H1 (cell line): Measurements from ENCODE around the gene MLPH. TPM values are rescaled to one million over a fixed set of nuclear protein-coding genes. Genes with fewer than 3 reads are reported as not detected.

Source experiments
- CTCF ChIA-PET: fragments of 300-600 bp; sonication (Branson Sonifier 250); formaldehyde crosslinking; loops from one replicate; lab custom pipeline; 2021; ENCODE audit not compliant: partially characterized antibody; lab: Charles Lee
- POLR2A ChIA-PET: fragments of 300-600 bp; sonication (Branson Sonifier 250); formaldehyde crosslinking; loops from one replicate; lab custom pipeline; 2021; ENCODE audit warnings: inconsistent platforms; ENCODE audit not compliant: partially characterized antibody; lab: Charles Lee
- DNase-seq, 2 experiments: peaks; one replicate each; pipeline versions ENCODE4 v3.0.0 to v3.0.0-alpha.2; 2010 to 2022; ENCODE audit warnings: low spot score in 2 of 2, low read depth in 1 of 2, mixed read lengths in 1 of 2
- FAIRE-seq: peaks from 2 replicates; lab custom pipeline; 2011; peaks lifted over from hg19 to GRCh38; lab: Jason Lieb, UNC
- H2AFZ ChIP-seq: 2 replicates; pipeline ENCODE4 v1.8.1; 2012; ENCODE audit warnings: low read length, inconsistent platforms
- H2AK5ac ChIP-seq: 2 replicates; pipeline ENCODE4 v1.6.1; 2013; ENCODE audit warnings: low read depth, low read length
- H2BK120ac ChIP-seq: replicated peaks from 2 replicates; pipeline ENCODE3; 2013; ENCODE audit warnings: low read depth, low read length, inconsistent platforms
- H2BK12ac ChIP-seq: 2 replicates; pipeline ENCODE4 v1.6.1; 2013; ENCODE audit warnings: low read depth, low read length
- H2BK15ac ChIP-seq: 2 replicates; pipeline ENCODE4 v1.6.1; 2013; ENCODE audit warnings: low read length
- H2BK20ac ChIP-seq: 2 replicates; pipeline ENCODE4 v1.6.1; 2013; ENCODE audit warnings: low read length
- H2BK5ac ChIP-seq: 2 replicates; pipeline ENCODE4 v1.6.1; 2013; ENCODE audit warnings: low read depth, low read length
- H3K14ac ChIP-seq: 2 replicates; pipeline ENCODE4 v1.6.1; 2013; ENCODE audit warnings: inconsistent platforms; ENCODE audit not compliant: insufficient read length
- H3K18ac ChIP-seq: 2 replicates; pipeline ENCODE4 v1.6.1; 2013; ENCODE audit warnings: low read length; ENCODE audit errors: extremely low read depth
- H3K23ac ChIP-seq: 2 replicates; pipeline ENCODE4 v1.6.1; 2013; ENCODE audit warnings: inconsistent platforms; ENCODE audit not compliant: insufficient read length
- H3K23me2 ChIP-seq: 2 replicates; pipeline ENCODE4 v1.6.1; 2013; ENCODE audit warnings: low read depth, low read length
- H3K27ac ChIP-seq: 2 replicates; pipeline ENCODE4 v1.6.1; 2011; ENCODE audit warnings: low read depth, low read length, inconsistent platforms
- H3K27me3 ChIP-seq, 4 experiments: replicated peaks in 1 of 4; 1 replicate in 1 of 4; 2 replicates in 3 of 4; pipeline versions ENCODE4 v1.6.1 to v1.8.1; 2011 to 2013; ENCODE audit warnings: low read length in 3 of 4, mild to moderate bottlenecking in 3 of 4, inconsistent platforms in 2 of 4, mixed read lengths in 2 of 4, moderate library complexity in 1 of 4; ENCODE audit not compliant: control insufficient read depth in 3 of 4, insufficient read depth in 3 of 4; ENCODE audit errors: extremely low read depth in 1 of 4
- H3K36me3 ChIP-seq, 4 experiments: 2 replicates each; pipeline versions ENCODE4 v1.6.1 to v1.8.1; 2011 to 2013; ENCODE audit warnings: mild to moderate bottlenecking in 4 of 4, low read length in 3 of 4, moderate library complexity in 2 of 4, control low read depth in 1 of 4, inconsistent platforms in 1 of 4; ENCODE audit not compliant: insufficient read depth in 4 of 4, control insufficient read depth in 2 of 4
- H3K4ac ChIP-seq: replicated peaks from 2 replicates; pipeline ENCODE3; 2013; ENCODE audit warnings: low read length, low read depth, mixed read lengths, inconsistent platforms; ENCODE audit not compliant: insufficient read length
- H3K4me1 ChIP-seq, 4 experiments: replicated peaks in 1 of 4; 1 replicate in 1 of 4; 2 replicates in 3 of 4; pipeline versions ENCODE4 v1.6.1 to v1.8.1; 2011 to 2013; ENCODE audit warnings: low read length in 3 of 4, inconsistent platforms in 2 of 4, mixed read lengths in 1 of 4; ENCODE audit not compliant: insufficient read depth in 4 of 4, control insufficient read depth in 3 of 4
- H3K4me2 ChIP-seq, 2 experiments: 2 replicates each; pipeline versions ENCODE4 v1.6.1 to v1.8.1; 2011 to 2013; ENCODE audit warnings: low read depth in 2 of 2, low read length in 2 of 2, control low read depth in 1 of 2, inconsistent platforms in 1 of 2, mild to moderate bottlenecking in 1 of 2; ENCODE audit not compliant: insufficient read depth in 1 of 2
- H3K4me3 ChIP-seq, 4 experiments: fragments of 200-600, 300-600 bp in 1 of 4; sonication (generic), shearing (Covaris generic), sonication (Bioruptor Twin) in 1 of 4; 2 replicates each; pipeline versions ENCODE4 v1.5.1 to v1.8.1; 2011 to 2016; ENCODE audit warnings: low read length in 4 of 4, low read depth in 3 of 4, control low read depth in 2 of 4, inconsistent platforms in 2 of 4, mild to moderate bottlenecking in 2 of 4, mixed read lengths in 1 of 4, moderate library complexity in 1 of 4; ENCODE audit not compliant: insufficient read depth in 2 of 4; ENCODE audit errors: extremely low read depth in 1 of 4
- H3K56ac ChIP-seq: replicated peaks from 2 replicates; pipeline ENCODE3; 2013; ENCODE audit warnings: low read depth, mild to moderate bottlenecking, mixed read lengths, low read length, inconsistent platforms; ENCODE audit not compliant: insufficient read length
- H3K79me1 ChIP-seq: 2 replicates; pipeline ENCODE4 v1.6.1; 2013; ENCODE audit warnings: low read depth, low read length, control low read depth
- H3K79me2 ChIP-seq, 2 experiments: 2 replicates each; pipeline versions ENCODE4 v1.6.1 to v1.8.1; 2012 to 2013; ENCODE audit warnings: low read length in 2 of 2, mild to moderate bottlenecking in 2 of 2, inconsistent platforms in 1 of 2; ENCODE audit not compliant: insufficient read depth in 2 of 2, control insufficient read depth in 1 of 2
- H3K9ac ChIP-seq, 4 experiments: replicated peaks in 1 of 4; 1 replicate in 1 of 4; 2 replicates in 3 of 4; pipeline versions ENCODE4 v1.6.1 to v1.8.1; 2011 to 2013; ENCODE audit warnings: low read depth in 3 of 4, low read length in 3 of 4, control low read depth in 2 of 4, mild to moderate bottlenecking in 2 of 4, moderate library complexity in 2 of 4, inconsistent platforms in 1 of 4; ENCODE audit errors: extremely low read depth in 1 of 4
- H3K9me3 ChIP-seq, 2 experiments: 2 replicates each; pipeline versions ENCODE4 v1.6.1 to v1.8.1; 2012 to 2013; ENCODE audit warnings: mild to moderate bottlenecking in 2 of 2, moderate library complexity in 2 of 2, control low read depth in 1 of 2, inconsistent platforms in 1 of 2, low read depth in 1 of 2, low read length in 1 of 2, mixed read lengths in 1 of 2; ENCODE audit not compliant: insufficient read depth in 2 of 2
- H4K20me1 ChIP-seq, 2 experiments: replicated peaks in 1 of 2; 2 replicates each; pipeline versions ENCODE3 to v1.8.1; 2011 to 2013; ENCODE audit warnings: inconsistent platforms in 2 of 2, low read length in 2 of 2, mild to moderate bottlenecking in 1 of 2; ENCODE audit not compliant: insufficient read depth in 2 of 2, control insufficient read depth in 1 of 2
- H4K5ac ChIP-seq: 2 replicates; pipeline ENCODE4 v1.6.1; 2013; ENCODE audit warnings: low read length, low read depth, mixed read lengths, inconsistent platforms; ENCODE audit not compliant: insufficient read length
- H4K8ac ChIP-seq: 2 replicates; pipeline ENCODE4 v1.8.0; 2013; ENCODE audit warnings: mild to moderate bottlenecking, moderate library complexity, low read length, inconsistent platforms; ENCODE audit not compliant: insufficient read depth; ENCODE audit errors: extremely low read depth
- H4K91ac ChIP-seq: replicated peaks from 2 replicates; pipeline ENCODE3; 2013; ENCODE audit warnings: low read length, mixed read lengths, inconsistent platforms; ENCODE audit not compliant: insufficient read length
- CREB1 ChIP-seq: IDR thresholded peaks from 2 replicates; pipeline ENCODE4 v1.6.1; 2012; ENCODE audit warnings: inconsistent platforms
- MAFK ChIP-seq: IDR thresholded peaks from 2 replicates; pipeline ENCODE4 v1.6.1; 2012; ENCODE audit warnings: low read depth, mild to moderate bottlenecking, improper control_type of control experiment, low read length
- RAD21 ChIP-seq, 2 experiments: IDR thresholded peaks in 1 of 2; conservative IDR thresholded peaks in 1 of 2; 2 replicates each; pipeline ENCODE4 v1.6.1; 2011; ENCODE audit warnings: low read depth in 2 of 2, low read length in 2 of 2, improper control_type of control experiment in 1 of 2, inconsistent platforms in 1 of 2, mild to moderate bottlenecking in 1 of 2, moderate library complexity in 1 of 2
- SIRT6 ChIP-seq: IDR thresholded peaks from one replicate; pipeline ENCODE4 v1.7.1; 2012; ENCODE audit warnings: low read length, inconsistent platforms
- WGBS, 2 experiments: shearing (Covaris generic) in 1 of 2; methylation state at CpG; one replicate each; pipeline versions ENCODE4 v1.1.6 to v1.1.7; 2013 to 2015; ENCODE audit warnings: low lambda C conversion rate in 2 of 2, mixed read lengths in 2 of 2, inconsistent platforms in 1 of 2, low coverage in 1 of 2, missing lambda C conversion rate in 1 of 2; ENCODE audit not compliant: insufficient replicate concordance in 2 of 2, insufficient coverage in 1 of 2, insufficient read length in 1 of 2; ENCODE audit errors: extremely low coverage in 1 of 2, missing lambda C conversion rate in 1 of 2; 5-methylcytosine and 5-hydroxymethylcytosine counted together
- polyA plus RNA-seq, 7 experiments: library from polyadenylated mRNA; depleted of rRNA in 3 of 7; stranded (reverse) in 5 of 7; unstranded in 2 of 7; fragments of >200 nt in 5 of 7; fragments of 200-250 nt in 2 of 7; gene quantifications; 1 replicate in 5 of 7; 2 replicates in 1 of 7; 4 replicates in 1 of 7; pipeline versions ENCODE4 v1.2.1 to v1.2.3, GENCODE V29; 2011 to 2013; ENCODE audit warnings: missing spikeins in 2 of 7, mixed read lengths in 2 of 7
- total RNA-seq: library from RNA; stranded (reverse); fragmentation: NEBNext Ultra II Directional; extraction: Animal tissue kit (Norgen Biotek cat#: 25700); gene quantifications from 2 replicates; pipeline ENCODE4 v1.2.1, GENCODE V29; 2021

The MLPH gene
- total and polyA plus RNA-seq, 2 of the 8 experiments (the other 6 are each of a cell fraction or from before 2014, with no cell fraction given): 12.7 to 17.0 TPM

DNA sequence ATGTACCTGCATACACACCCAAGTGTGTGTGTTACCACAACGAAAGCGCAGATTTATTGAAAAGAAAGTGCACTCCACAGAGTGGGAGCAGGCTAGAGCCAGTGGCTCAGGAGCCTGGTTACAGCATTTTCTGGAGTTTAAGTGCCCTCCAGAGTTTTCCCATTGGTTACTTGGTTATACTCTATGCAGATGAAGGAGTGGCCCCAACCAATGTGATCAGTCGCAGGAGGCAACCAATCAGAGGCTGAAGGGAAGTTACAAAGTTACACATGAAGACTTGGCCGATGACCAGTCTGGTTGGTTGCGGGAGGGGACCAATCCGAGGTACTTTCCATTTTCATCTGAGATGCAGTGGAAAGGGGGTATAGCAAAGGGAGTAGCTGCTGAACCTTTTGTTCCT, 65.9 kb downstream of the MLPH start:
- no peak overlapping the region for H3K56ac ChIP-seq
- no peak overlapping the region for H2BK20ac ChIP-seq
- H3K9me3 ChIP-seq: peaks cover 13 to 15% of the 10 kb centered on the region in 2 experiments; a peak in 3 of 4 replicates
- no peak overlapping the region for H3K14ac ChIP-seq
- DNase-seq (no peak), FAIRE-seq (no peak)
- no peak overlapping the region for H3K18ac ChIP-seq
- no peaks in the 10 kb centered on the region for H3K23me2 ChIP-seq
- no peaks in the 10 kb centered on the region for H4K20me1 ChIP-seq
- H3K4me2 ChIP-seq: no peak overlapping the region
- no peak overlapping the region for H3K4ac ChIP-seq
- no peak overlapping the region for H2AK5ac ChIP-seq
- H3K79me1 ChIP-seq: no peaks in the 10 kb centered on the region; the same call in 1 of the 2 replicates
- no peak overlapping the region for H2BK15ac ChIP-seq
- H3K27me3 ChIP-seq: no peaks in the 10 kb centered on the region; a peak in 1 of 7 replicates
- no peak overlapping the region for H2BK120ac ChIP-seq
- H3K23ac ChIP-seq: no peak overlapping the region
- H3K27ac ChIP-seq: no peak overlapping the region
- H2AFZ ChIP-seq: no peak overlapping the region
- peaks cover 0 to 27% (median 12%) of the 10 kb centered on the region in 4 experiments; a peak in 4 of 8 replicates for H3K36me3 ChIP-seq
- no peak overlapping the region for H4K5ac ChIP-seq
- ChIA-PET POLR2A (no interaction called here), CTCF (no interaction called here)
- H3K4me1 ChIP-seq: no peaks in the 10 kb centered on the region
- no peaks in the 10 kb centered on the region for H3K79me2 ChIP-seq
- no peak overlapping the region for H3K9ac ChIP-seq
- no peak overlapping the region for H4K8ac ChIP-seq
- no peak overlapping the region for H3K4me3 ChIP-seq
- no peak for TF ChIP-seq CREB1
- no peak for TF ChIP-seq SIRT6
- no peak for TF ChIP-seq MAFK
- TF ChIP-seq RAD21 (IDR thresholded peaks at IDR 0.05 in 1 of 2, conservative IDR thresholded peaks at IDR 0.05 in 1 of 2; ENCODE audit: low read depth in 2 of 2, low read length in 2 of 2): no peak
- WGBS, 2 experiments: 92% methylated on average over 6 of the region's 6 CpGs; no CpG with 5 or more reads in 1 of the 2 experiments
- H2BK12ac ChIP-seq: no peak overlapping the region
- no peak overlapping the region for H4K91ac ChIP-seq
- H2BK5ac ChIP-seq: no peak overlapping the region
